SK-N-SH treated with all-trans-retinoic acid at 6 μM for 48 hours (cell line): ENCODE measurements around the gene DMD.

Experiments used
- ATAC-seq: fragments of 200-7000 bp; cut with Tn5 transposase; 3 replicates; pipeline ENCODE4 v1.9.1; 2020; ENCODE audit warnings: mild to moderate bottlenecking, moderate library complexity
- ARNTL ChIP-seq: fragments of 450-650 bp; formaldehyde crosslinking; IDR thresholded peaks from 2 replicates; pipeline ENCODE4 v1.5.0; 2020; ENCODE audit warnings: low read depth, mild to moderate bottlenecking, moderate library complexity, borderline replicate concordance
- BACH2 ChIP-seq: fragments of 250-450 bp; sonication (Bioruptor Pico); IDR thresholded peaks from 2 replicates; pipeline ENCODE4 v1.9.0; 2021; ENCODE audit warnings: mild to moderate bottlenecking, borderline replicate concordance
- CSDC2 ChIP-seq: fragments of 250-450 bp; sonication (Bioruptor Pico); IDR thresholded peaks from 2 replicates; pipeline ENCODE4 v1.5.0; 2020; ENCODE audit warnings: mild to moderate bottlenecking, moderate library complexity
- ESRRG ChIP-seq: fragments of 250-450 bp; sonication (Bioruptor Pico); IDR thresholded peaks from 2 replicates; pipeline ENCODE4 v1.6.1; 2021; ENCODE audit warnings: mild to moderate bottlenecking
- ISL1 ChIP-seq: fragments of 250-450 bp; sonication (Bioruptor Pico); IDR thresholded peaks from 2 replicates; pipeline ENCODE4 v2.1.2; 2022; ENCODE audit warnings: mild to moderate bottlenecking, moderate library complexity
- OSR1 ChIP-seq: fragments of 250-450 bp; sonication (Bioruptor Pico); IDR thresholded peaks from 2 replicates; pipeline ENCODE4 v1.8.0; 2022; ENCODE audit warnings: moderate library complexity, mild to moderate bottlenecking, inconsistent platforms
- PPARA ChIP-seq: fragments of 250-450 bp; sonication (Bioruptor Pico); IDR thresholded peaks from 2 replicates; pipeline ENCODE4 v1.5.0; 2020; ENCODE audit warnings: mild to moderate bottlenecking, borderline replicate concordance
- TCF4 ChIP-seq: fragments of 250-450 bp; sonication (Bioruptor Pico); IDR thresholded peaks from 2 replicates; pipeline ENCODE4 v1.8.0; 2021; ENCODE audit warnings: mild to moderate bottlenecking, moderate library complexity, borderline replicate concordance
- TOX ChIP-seq: fragments of 250-450 bp; sonication (Bioruptor Pico); IDR thresholded peaks from 2 replicates; pipeline ENCODE4 v1.8.0; 2021; ENCODE audit warnings: mild to moderate bottlenecking, moderate library complexity, borderline replicate concordance
- ZC3H10 ChIP-seq: fragments of 250-450 bp; sonication (Bioruptor Pico); IDR thresholded peaks from 2 replicates; pipeline ENCODE4 v1.5.1; 2021; ENCODE audit warnings: mild to moderate bottlenecking, moderate library complexity
- ZFP3 ChIP-seq: fragments of 250-450 bp; sonication (Bioruptor Pico); IDR thresholded peaks from 2 replicates; pipeline ENCODE4 v1.5.0; 2020; ENCODE audit warnings: mild to moderate bottlenecking, moderate library complexity
- ZFP30 ChIP-seq: fragments of 450-650 bp; formaldehyde crosslinking; IDR thresholded peaks from 2 replicates; pipeline ENCODE4 v1.5.0; 2022; ENCODE audit warnings: mild to moderate bottlenecking, moderate library complexity
- ZNF565 ChIP-seq: fragments of 450-650 bp; formaldehyde crosslinking; conservative IDR thresholded peaks from 2 replicates; pipeline ENCODE4 v1.5.0; 2020; ENCODE audit warnings: low read depth, mild to moderate bottlenecking, moderate library complexity
- ZNF70 ChIP-seq: fragments of 450-650 bp; formaldehyde crosslinking; IDR thresholded peaks from 2 replicates; pipeline ENCODE4 v1.5.0; 2020; ENCODE audit warnings: mild to moderate bottlenecking, moderate library complexity
- ZNF8 ChIP-seq: fragments of 450-650 bp; formaldehyde crosslinking; IDR thresholded peaks from 2 replicates; pipeline ENCODE4 v1.5.0; 2020; ENCODE audit warnings: mild to moderate bottlenecking, moderate library complexity
- TF ChIP-seq, protein P1 (sequence below): fragments of 250-450 bp; sonication (Bioruptor Pico); IDR thresholded peaks from 2 replicates; pipeline ENCODE4 v1.8.0; 2021; ENCODE audit warnings: low read depth, mild to moderate bottlenecking, moderate library complexity, borderline replicate concordance
- TF ChIP-seq, protein P2 (sequence below): fragments of 250-450 bp; sonication (Bioruptor Pico); IDR thresholded peaks from 2 replicates; pipeline ENCODE4 v1.5.1; 2021; ENCODE audit warnings: mild to moderate bottlenecking, moderate library complexity
- TF ChIP-seq, protein P3 (sequence below): fragments of 250-450 bp; sonication (Bioruptor Pico); IDR thresholded peaks from 2 replicates; pipeline ENCODE4 v1.5.0; 2020; ENCODE audit warnings: mild to moderate bottlenecking, moderate library complexity
- TF ChIP-seq, protein P4 (sequence below): fragments of 250-450 bp; sonication (Bioruptor Pico); IDR thresholded peaks from 2 replicates; pipeline ENCODE4 v1.8.0; 2020; ENCODE audit warnings: mild to moderate bottlenecking, moderate library complexity, borderline replicate concordance
- TF ChIP-seq, protein P5 (sequence below): fragments of 250-450 bp; sonication (Bioruptor Pico); IDR thresholded peaks from 2 replicates; pipeline ENCODE4 v1.5.1; 2020; ENCODE audit warnings: low read depth, mild to moderate bottlenecking, moderate library complexity

Gene DMD

DNA sequence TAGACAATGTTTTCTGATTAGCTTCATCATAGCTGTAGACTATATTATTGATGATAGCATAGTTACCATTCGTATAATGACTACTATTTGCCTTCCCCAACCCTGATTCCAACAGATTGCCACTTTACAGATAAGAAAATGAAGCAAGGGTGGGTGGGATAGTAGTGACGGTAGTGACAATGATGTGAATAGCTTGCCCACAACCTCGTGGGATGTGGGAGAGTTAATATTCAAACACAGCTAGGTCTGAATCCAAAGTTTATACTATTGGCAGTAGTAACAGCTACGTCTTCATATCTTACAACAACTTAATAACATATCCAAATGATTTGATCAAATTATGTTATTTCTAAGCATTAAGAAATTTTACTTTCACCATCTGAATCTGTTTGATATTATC is 1372.7 kb downstream of the DMD start:
- no peak for ATAC-seq
- no peak for TF ChIP-seq ZFP3 (CRISPR knock-in tag)
- TF ChIP-seq TOX (CRISPR knock-in tag) = no peak
- TF ChIP-seq, all 23 proteins: peak for 0

DNA sequence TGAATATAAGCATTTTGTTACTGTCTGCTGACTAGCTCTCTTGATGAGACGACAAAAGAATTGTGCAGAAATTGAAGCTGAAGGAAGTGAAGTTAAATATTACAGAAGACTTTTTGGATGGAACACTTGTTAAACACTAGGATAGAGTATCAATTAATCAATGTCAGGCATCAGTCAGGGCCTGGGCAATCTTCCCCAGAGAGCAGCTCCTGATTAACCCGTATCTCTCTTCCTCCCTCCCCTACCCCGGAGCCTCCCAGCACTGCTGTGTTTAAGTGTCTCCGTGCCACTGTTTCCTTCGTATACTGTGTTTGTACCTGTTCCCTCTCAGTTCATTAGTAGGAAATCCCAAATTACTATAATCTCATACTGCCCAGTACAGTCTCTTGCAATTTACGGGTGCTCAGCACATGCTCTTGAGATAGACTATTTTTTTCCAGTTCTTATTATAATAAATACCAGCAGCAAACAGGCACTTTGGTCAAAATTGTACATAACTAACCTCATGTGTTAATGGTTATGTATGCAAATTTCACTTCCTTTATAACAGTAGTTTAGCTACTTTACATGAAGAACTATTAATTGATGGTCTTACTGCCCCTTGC is 1373.8 kb downstream of the DMD start:
- no peak for ATAC-seq
- TF ChIP-seq ARNTL (no peak), CSDC2 (CRISPR knock-in tag) (no peak), ZNF70 (CRISPR knock-in tag) (no peak), ZNF565 (CRISPR knock-in tag) (no peak), ZFP30 (CRISPR knock-in tag) (no peak), ZNF8 (no peak), ISL1 (no peak), TCF4 (CRISPR knock-in tag) (no peak), BACH2 (CRISPR knock-in tag) (no peak), PPARA (no peak), ESRRG (CRISPR knock-in tag) (no peak), TOX (CRISPR knock-in tag) (no peak), ZC3H10 (no peak), OSR1 (CRISPR knock-in tag) (no peak)
- TF ChIP-seq, protein P1, sequence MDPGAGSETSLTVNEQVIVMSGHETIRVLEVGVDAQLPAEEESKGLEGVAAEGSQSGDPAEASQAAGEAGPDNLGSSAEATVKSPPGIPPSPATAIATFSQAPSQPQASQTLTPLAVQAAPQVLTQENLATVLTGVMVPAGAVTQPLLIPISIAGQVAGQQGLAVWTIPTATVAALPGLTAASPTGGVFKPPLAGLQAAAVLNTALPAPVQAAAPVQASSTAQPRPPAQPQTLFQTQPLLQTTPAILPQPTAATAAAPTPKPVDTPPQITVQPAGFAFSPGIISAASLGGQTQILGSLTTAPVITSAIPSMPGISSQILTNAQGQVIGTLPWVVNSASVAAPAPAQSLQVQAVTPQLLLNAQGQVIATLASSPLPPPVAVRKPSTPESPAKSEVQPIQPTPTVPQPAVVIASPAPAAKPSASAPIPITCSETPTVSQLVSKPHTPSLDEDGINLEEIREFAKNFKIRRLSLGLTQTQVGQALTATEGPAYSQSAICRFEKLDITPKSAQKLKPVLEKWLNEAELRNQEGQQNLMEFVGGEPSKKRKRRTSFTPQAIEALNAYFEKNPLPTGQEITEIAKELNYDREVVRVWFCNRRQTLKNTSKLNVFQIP (CRISPR knock-in tag) = no peak
- TF ChIP-seq, protein P2, sequence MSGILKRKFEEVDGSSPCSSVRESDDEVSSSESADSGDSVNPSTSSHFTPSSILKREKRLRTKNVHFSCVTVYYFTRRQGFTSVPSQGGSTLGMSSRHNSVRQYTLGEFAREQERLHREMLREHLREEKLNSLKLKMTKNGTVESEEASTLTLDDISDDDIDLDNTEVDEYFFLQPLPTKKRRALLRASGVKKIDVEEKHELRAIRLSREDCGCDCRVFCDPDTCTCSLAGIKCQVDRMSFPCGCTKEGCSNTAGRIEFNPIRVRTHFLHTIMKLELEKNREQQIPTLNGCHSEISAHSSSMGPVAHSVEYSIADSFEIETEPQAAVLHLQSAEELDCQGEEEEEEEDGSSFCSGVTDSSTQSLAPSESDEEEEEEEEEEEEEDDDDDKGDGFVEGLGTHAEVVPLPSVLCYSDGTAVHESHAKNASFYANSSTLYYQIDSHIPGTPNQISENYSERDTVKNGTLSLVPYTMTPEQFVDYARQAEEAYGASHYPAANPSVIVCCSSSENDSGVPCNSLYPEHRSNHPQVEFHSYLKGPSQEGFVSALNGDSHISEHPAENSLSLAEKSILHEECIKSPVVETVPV (CRISPR knock-in tag) = no peak
- TF ChIP-seq, protein P3, sequence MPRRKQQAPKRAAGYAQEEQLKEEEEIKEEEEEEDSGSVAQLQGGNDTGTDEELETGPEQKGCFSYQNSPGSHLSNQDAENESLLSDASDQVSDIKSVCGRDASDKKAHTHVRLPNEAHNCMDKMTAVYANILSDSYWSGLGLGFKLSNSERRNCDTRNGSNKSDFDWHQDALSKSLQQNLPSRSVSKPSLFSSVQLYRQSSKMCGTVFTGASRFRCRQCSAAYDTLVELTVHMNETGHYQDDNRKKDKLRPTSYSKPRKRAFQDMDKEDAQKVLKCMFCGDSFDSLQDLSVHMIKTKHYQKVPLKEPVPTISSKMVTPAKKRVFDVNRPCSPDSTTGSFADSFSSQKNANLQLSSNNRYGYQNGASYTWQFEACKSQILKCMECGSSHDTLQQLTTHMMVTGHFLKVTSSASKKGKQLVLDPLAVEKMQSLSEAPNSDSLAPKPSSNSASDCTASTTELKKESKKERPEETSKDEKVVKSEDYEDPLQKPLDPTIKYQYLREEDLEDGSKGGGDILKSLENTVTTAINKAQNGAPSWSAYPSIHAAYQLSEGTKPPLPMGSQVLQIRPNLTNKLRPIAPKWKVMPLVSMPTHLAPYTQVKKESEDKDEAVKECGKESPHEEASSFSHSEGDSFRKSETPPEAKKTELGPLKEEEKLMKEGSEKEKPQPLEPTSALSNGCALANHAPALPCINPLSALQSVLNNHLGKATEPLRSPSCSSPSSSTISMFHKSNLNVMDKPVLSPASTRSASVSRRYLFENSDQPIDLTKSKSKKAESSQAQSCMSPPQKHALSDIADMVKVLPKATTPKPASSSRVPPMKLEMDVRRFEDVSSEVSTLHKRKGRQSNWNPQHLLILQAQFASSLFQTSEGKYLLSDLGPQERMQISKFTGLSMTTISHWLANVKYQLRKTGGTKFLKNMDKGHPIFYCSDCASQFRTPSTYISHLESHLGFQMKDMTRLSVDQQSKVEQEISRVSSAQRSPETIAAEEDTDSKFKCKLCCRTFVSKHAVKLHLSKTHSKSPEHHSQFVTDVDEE (CRISPR knock-in tag) = no peak
- TF ChIP-seq, protein P4, sequence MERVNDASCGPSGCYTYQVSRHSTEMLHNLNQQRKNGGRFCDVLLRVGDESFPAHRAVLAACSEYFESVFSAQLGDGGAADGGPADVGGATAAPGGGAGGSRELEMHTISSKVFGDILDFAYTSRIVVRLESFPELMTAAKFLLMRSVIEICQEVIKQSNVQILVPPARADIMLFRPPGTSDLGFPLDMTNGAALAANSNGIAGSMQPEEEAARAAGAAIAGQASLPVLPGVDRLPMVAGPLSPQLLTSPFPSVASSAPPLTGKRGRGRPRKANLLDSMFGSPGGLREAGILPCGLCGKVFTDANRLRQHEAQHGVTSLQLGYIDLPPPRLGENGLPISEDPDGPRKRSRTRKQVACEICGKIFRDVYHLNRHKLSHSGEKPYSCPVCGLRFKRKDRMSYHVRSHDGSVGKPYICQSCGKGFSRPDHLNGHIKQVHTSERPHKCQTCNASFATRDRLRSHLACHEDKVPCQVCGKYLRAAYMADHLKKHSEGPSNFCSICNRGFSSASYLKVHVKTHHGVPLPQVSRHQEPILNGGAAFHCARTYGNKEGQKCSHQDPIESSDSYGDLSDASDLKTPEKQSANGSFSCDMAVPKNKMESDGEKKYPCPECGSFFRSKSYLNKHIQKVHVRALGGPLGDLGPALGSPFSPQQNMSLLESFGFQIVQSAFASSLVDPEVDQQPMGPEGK = no peak

DNA sequence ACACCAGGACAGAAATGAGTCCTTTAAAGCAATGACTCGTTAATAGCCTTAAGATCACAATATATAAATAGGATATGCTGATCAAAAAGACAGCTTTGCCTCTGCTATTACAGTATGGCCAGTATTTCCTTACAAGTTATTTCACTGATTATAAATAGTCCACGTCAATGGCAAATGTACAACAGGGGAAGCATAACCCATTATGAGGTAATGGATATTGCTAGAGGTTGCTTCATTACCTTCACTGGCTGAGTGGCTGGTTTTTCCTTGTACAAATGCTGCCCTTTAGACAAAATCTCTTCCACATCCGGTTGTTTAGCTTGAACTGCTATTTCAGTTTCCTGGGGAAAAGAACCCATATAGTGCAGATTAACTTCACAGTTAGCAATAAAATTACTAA is 1374.9 kb downstream of the DMD start:
- TF ChIP-seq TOX (CRISPR knock-in tag) = no peak
- TF ChIP-seq, protein P5, sequence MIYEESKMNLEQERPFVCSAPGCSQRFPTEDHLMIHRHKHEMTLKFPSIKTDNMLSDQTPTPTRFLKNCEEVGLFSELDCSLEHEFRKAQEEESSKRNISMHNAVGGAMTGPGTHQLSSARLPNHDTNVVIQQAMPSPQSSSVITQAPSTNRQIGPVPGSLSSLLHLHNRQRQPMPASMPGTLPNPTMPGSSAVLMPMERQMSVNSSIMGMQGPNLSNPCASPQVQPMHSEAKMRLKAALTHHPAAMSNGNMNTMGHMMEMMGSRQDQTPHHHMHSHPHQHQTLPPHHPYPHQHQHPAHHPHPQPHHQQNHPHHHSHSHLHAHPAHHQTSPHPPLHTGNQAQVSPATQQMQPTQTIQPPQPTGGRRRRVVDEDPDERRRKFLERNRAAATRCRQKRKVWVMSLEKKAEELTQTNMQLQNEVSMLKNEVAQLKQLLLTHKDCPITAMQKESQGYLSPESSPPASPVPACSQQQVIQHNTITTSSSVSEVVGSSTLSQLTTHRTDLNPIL (CRISPR knock-in tag) = no peak
- TF ChIP-seq ZNF70 (CRISPR knock-in tag) = no peak
- TF ChIP-seq ARNTL = no peak
- no peak for TF ChIP-seq PPARA
- ATAC-seq = no peak

DNA sequence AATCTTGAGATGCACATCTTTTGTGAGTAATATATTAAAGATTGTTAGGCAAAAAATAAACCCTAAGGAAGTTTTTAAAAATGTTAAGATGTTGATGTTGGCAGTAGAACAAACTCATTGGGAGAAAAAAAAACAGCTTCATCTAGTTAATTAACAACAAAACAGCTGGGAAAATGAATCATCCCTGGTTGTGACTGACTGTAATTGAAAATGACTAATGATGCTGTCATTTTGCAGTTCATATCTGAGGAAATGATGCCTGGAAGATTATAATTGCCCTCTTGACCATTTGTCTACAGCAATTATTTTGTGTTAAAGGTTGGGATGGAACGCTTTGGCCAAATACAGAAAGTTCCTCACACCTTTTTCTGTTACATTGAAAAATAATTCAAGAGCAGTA is 1379.1 kb downstream of the DMD start:
- ATAC-seq = no peak
- TF ChIP-seq, protein P4 = no peak
- TF ChIP-seq, protein P2 (CRISPR knock-in tag) = no peak
- TF ChIP-seq TCF4 (CRISPR knock-in tag) = no peak
- no peak for TF ChIP-seq ZFP3 (CRISPR knock-in tag)
- TF ChIP-seq ZNF565 (CRISPR knock-in tag) = no peak
- TF ChIP-seq ISL1 = no peak
